Activated T-helper 1 cell treated with Interleukin-2 at 50 U/mL for 16 hours (primary cell): ENCODE measurements around the gene VDR.
A peak's percentile ranks its signal among the peaks of the same experiment; 100 is the strongest.
"Not testable (repeated sequence)": the region's sequence is repeated elsewhere in the genome, so short reads cannot be mapped to it uniquely, and the experiment has no call there.

Experiments
- DNase-seq: peaks from one replicate; pipeline ENCODE4 v3.0.0-alpha.2; 2020; ENCODE audit warnings: low read depth

The VDR gene

DNA sequence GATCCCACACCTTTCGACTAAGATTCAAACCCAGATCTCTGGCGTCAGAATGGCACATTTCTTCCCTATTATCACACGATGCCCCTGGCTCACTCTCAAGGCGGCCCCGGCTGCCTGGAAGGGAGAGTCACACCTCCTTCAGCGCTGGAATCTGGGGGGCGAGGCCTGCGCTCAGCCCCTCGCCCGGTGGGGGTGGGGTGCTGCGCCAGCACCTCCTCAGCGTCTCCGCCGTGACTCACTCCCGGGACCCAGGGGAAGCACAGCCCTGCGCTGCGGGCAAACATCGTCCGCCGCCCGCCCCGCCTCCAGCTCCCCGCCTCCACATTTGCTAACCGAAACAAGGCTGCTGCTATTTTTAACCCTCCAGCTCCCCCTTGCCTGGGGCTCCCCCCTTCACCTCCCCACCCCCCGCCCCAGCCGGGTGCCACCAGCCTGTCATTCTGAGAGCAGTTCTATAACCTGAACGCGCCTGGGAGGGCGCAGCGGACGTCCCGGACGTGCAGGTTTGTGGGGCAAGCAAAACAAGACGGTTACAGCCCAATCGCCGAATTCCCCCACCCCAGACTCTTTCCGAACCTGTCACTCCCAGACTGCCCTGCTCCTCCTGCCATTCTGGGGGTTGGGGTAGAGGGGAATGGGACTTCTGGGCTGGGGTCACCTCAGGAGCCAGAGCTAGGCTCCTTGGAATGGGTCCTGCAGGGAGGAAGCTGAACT, 91.8 kb downstream of the VDR start:
- peak; percentile 85 for DNase-seq

DNA sequence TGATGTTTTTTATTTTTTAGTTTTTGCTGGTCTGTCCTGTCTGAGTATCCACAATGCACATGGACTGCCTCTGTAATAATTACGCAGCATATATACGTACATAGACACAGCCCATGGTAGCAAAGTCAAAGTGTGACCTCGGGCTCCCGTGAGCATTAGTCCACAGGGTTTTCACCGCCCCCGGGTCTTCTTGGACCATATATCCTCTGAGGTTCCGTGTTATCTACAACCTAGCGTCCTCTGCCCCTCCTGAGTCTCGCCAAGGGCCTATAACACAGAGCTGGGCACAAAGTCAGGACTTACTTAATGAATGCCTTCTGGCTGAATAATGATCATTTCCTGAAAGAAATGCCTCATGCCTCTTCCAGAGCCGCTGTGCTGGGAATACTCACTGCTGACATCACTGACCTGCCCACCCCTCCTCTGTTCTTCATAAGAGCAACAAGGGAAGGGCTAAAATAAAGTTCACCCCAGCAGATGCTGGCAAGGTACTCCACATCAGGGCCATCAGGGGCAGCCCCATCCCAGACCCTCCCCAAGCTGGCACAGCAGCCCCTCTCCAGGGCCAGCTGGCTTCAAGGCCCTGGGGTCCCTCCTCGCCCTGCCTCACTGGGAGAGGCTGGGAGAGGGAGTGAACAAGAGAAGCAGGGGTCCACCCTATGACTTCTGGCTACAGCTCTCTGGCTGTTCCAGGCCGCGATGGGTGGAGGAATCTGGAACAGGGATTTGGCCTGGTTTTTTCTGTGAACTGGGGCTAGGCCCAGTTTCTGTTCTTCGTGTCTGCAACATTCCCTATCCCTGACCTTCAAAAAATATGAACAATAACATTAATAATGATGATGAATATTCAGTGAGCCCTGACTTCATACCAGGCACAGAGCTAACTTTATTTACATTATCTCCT, 93.0 kb downstream of the VDR start:
- no peak for DNase-seq

GRCh38 chr12:47811072-47811396, 93.8 kb downstream of the VDR start:
- no peak for DNase-seq

DNA sequence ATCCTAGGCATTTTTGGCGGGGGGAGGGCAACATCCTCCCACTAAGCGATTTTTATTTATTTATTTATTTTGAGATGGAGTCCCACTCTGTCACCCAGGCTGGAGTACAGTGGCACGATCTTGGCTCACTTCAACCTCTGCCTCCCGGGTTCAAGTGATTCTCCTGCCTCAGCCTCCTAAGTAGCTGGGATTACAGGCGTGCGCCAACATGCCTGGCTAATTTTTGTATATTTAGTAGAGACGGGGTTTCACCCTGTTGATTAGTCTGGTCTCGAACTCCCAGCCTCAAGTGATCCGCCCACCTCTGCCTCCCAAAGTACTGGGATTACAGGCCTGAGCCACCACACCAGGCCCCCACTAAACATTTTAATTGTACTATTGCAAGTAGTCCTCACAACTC, 95.3 kb downstream of the VDR start:
- not testable (repeated sequence) for DNase-seq

DNA sequence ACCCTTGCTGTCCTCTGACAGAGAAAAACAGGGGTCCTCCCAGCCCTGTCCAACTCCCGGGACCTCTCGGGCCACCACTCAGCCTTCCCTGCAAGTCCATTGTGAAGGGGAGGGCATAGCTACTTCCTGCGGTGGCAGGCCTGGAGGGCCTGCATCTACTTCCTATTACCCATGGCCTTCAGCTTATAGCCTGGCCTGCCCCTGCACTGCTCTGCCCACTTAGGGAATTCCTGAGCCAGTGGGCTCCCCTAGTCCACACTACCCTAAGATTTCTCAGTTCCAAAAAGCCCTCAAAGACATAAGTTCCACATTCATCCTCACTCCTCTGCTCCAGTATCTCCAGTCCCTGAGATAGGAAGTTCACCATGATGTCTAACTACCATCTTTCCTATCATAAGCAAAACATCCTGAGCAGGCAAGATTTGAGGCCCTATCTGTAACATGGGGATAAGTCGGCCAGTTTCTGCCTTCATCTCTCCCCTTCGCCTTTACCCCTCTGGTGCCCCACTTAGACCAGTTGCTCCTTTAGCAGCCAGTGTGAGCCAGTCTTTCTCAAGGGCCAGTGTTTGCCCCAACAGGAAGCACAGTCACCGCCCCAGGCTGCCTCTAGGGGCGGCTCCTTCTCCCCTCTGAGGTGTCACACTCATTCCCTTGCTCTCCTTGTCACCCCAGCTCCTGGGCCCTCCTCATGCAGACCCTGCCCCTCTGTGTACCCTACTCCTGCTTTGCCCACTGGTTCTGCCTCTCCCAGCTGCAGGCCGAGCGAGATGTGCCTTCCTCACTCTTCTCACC, 96.0 kb downstream of the VDR start:
- DNase-seq: no peak

- DNase-seq: peak; percentile 64
These were observed 96.7 kb downstream of the VDR start for GRCh38 chr12:47808050-47808449.

DNA sequence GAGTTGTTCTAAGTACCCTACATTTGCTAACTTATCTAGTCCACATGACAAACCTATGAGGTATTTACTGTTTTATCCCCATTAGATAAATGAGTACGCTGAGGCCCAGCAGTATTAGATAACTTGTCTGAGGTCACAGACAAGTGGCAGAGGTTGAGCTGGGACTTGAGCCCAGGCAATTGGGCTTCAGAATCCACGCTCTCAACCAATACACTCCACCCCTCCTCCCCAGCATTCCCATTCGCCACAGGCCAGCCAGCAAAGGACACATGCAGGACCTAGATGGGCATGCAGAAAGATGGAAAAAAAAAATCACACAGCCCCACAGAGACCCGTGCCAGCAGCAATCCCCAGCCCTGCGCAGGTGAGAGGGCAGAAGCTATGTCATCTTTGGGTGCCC, 97.5 kb downstream of the VDR start:
- DNase-seq: no peak

DNA sequence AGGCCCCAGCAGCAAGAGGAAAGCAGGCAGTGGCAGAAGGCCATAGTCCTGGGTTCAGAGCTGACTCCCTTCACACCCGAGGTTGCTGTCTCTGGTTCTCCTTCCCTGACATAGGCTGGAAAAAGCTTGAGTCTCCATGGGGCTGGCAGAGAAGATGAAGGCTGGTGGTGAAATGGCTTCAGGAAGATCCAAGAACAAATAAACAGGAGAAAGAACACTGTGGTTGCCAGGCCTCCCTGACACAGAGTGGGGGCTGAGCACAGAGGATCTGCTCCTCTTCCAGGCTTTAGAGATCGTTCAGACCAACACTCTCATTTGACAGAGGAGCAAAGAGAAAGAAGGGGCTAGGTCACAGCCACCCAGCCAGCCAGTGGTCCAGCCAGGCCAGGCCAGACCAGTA, 99.4 kb downstream of the VDR start:
- no peak for DNase-seq

- no peak for DNase-seq
These were observed 100.6 kb downstream of the VDR start for GRCh38 chr12:47804171-47804570.

- DNase-seq: no peak
These were observed 101.5 kb downstream of the VDR start for GRCh38 chr12:47803191-47803875.

DNA sequence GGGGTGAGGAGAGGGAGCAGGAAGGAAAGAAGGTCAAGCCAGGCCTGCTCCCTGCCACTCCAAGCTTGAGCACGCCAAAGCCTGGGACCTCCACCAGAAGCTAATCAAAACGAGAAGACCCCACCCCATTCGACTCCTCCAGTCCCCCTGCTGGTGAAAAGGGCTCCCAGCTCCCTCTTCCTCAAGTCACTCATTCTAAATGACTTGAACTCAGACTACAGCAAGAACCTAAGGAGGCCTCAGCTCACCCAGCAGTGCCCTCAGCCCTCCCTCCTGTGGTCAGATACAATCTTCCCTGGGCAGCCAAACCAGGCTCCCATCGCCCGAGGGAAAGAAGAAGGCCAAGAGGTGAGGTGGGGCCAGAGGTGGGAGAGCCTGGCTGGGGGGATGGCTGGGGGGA, 102.5 kb downstream of the VDR start:
- no peak for DNase-seq

DNA sequence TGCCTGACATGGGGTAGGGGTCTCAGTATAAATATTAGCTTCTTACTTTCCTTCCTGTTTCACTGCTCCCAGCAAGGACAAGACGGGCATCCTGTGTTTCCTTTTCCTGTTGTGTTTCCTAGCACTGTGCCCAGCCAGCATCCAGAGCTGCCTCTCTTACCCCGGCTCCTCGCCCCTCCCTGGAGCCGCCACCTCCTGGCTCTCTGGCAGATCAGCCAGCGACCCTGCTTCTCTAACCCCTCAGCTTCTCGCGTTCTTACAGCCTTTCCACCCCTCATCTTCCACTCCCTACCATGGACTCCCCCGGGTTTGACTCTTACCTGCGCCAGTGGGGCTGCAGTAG, 102.9 kb downstream of the VDR start:
- DNase-seq: no peak

DNA sequence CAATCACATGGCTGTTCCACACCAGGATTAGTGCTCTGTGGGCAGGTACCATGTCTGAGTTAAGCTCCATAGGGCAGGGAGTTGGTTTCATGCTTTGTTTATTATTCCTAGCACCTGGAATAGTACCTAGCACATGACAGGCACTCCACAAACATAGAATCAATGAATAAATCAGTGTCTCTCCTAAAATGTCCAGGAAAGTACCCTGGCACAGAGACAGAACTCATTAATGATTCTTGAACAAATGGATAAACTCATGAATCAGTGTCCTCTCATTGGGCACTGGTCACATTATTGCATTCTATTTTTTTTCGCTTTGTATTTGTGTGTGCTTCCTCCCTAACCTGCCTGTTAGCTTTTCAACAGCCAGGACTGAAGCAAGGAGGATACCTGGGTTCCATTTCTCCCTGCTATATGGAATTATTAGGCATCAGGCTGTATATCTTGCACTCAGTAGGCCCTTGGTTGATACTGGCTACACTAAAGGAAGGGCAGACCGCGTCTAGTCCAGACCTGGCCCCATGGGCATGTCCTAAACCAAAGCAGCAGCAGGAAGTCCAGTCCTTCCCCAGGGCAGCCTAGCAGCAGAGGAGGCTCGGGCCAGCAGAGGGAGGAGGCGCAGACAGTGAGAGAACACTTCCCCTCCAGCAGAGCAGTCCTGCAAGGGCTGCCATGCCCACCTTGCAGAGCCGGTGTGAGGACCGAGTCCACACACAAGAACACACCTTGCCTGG, 103.5 kb downstream of the VDR start:
- no peak for DNase-seq

- no peak for DNase-seq
These were observed 104.2 kb downstream of the VDR start for GRCh38 chr12:47800582-47800981.

DNA sequence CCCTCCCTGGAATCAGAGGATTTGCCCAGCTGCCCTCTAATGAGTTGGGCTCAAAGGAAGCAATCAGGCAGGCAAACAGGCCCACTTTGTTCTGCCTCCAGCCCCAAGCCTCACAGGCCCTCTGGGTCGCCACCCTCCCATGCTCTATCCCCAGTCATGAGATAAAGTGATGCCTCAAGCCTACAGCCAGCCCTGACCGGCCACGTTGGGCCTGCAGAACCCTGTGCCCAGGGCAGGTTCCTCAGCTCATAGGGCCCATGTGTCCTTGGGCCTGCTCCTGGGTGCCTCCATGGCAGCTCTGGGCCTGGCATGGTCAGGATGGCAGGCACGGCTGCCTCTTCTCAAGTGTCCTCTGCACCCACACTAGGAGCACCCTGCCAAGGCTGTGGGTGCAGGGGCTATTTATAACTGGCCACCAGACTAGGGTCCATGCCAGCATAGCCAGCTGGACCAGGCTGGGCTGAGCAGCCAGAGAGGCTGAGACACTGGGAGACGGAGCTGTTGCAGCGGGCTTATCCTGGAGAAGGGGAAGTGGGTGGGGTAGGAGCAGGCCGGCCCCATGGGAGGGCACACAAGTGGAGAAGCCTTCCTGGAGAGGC, 105.3 kb downstream of the VDR start:
- DNase-seq: no peak

- no peak for DNase-seq
These were observed 106.3 kb downstream of the VDR start for GRCh38 chr12:47798382-47798948.

- no peak for DNase-seq
These were observed 107.4 kb downstream of the VDR start for GRCh38 chr12:47797441-47797840.

GRCh38 chr12:47795814-47796411, 108.9 kb downstream of the VDR start:
- DNase-seq: no peak

DNA sequence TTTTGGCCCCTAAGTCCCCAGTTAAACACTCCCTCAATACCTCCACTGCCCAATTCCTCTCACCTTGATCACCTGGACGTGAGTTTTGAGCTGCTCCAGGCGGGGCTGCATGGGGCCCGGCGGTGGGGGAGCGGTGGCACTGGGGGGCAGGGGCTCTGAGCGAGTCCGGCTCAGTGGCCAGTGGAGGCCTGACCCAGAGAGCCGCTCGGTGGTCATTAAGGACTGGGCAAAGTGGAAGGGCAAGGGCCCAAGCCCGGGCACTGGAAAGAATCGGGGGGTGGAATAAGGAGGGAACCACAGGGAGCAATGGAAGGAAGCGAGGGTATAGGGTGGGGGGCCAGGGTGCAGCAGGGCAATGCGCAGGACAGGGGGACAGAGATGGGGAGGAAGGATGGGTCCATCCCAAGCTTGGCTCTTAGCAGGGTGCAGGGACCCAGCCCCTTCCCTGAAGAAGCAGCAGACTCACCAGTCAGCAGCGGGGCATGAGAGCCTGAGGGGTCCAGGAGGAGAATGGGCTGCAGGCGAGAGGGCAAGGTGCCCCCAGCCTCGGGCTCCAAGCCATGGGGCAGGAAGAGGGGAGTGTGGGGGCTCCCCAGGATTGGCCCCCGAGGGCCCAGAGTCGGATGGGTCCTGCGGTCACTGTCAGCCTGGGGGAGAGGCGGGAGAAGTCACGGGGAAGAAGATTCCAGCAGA, 109.5 kb downstream of the VDR start:
- no peak for DNase-seq

- no peak for DNase-seq
These were observed 110.1 kb downstream of the VDR start for GRCh38 chr12:47794679-47795078.
